CD4-positive, alpha-beta T cell treated with Interleukin-6 at 100 ng/mL for 8 hours (primary cell): ENCODE results near the gene MAGEA3.
"Not testable (repeated sequence)": the region's sequence is repeated elsewhere in the genome, so short reads cannot be mapped to it uniquely, and the experiment has no call there.

Experiments
- DNase-seq: peaks from one replicate; pipeline ENCODE4 v3.0.0-alpha.2; 2020; ENCODE audit warnings: mixed read lengths, low spot score

Gene MAGEA3

DNA sequence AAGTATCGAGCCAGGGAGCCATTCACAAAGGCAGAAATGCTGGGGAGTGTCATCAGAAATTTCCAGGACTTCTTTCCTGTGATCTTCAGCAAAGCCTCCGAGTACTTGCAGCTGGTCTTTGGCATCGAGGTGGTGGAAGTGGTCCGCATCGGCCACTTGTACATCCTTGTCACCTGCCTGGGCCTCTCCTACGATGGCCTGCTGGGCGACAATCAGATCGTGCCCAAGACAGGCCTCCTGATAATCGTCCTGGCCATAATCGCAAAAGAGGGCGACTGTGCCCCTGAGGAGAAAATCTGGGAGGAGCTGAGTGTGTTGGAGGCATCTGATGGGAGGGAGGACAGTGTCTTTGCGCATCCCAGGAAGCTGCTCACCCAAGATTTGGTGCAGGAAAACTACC, 37.9 kb downstream of the MAGEA3 start:
- DNase-seq, result not testable (repeated sequence)

DNA sequence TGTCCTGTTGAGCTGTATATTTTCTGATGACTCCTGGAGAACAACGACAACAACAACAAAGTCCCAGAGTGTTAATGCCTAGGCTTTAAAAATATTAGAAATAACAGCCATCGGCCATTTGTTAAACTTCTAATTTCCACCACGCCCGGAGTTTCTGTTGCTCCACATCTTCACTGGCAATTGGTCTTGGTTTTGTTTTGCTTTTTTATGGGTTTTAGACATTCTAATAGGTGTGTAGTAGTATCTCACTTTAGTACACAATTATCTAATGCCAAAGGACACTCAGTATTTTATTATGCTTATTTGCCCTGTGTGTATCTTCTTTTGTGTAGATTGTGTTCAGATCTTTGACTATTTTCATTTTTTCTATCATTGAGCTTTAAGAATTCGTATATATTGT, 40.0 kb downstream of the MAGEA3 start:
- no peak for DNase-seq
